SW 1271 (cell line): ENCODE data around the gene PCBP1.
"Not testable (repeated sequence)": the region's sequence is repeated elsewhere in the genome, so short reads cannot be mapped to it uniquely, and the experiment has no call there.

Experiments used
- DNase-seq, 2 experiments: peaks; one replicate each; lab custom pipeline; 2025; lab: John Stamatoyannopoulos, UW

Gene PCBP1

GRCh38 chr2:70124983-70125480, 37.8 kb downstream of the PCBP1 start:
- peak in 1 of 2 experiments; percentile 19 for DNase-seq

GRCh38 chr2:70125498-70125898, 38.2 kb downstream of the PCBP1 start:
- DNase-seq, result no peak

GRCh38 chr2:70126413-70126812, 39.1 kb downstream of the PCBP1 start:
- no peak for DNase-seq

- no peak for DNase-seq
These were observed 40.7 kb downstream of the PCBP1 start for GRCh38 chr2:70128005-70128404.

GRCh38 chr2:70131344-70132143, 44.3 kb downstream of the PCBP1 start:
- not testable (repeated sequence) for DNase-seq

- peak in 1 of 2 experiments; percentile 60 for DNase-seq
These were observed 45.2 kb downstream of the PCBP1 start for GRCh38 chr2:70132244-70133126.

- no peak for DNase-seq
These were observed 45.8 kb downstream of the PCBP1 start for GRCh38 chr2:70133127-70133452.

GRCh38 chr2:70133491-70134322, 46.4 kb downstream of the PCBP1 start:
- no peak for DNase-seq

- DNase-seq, result not testable (repeated sequence)
These were observed 47.2 kb downstream of the PCBP1 start for GRCh38 chr2:70134323-70134983.
